ENCODE data around the gene TMEM191C. TPM values are rescaled to one million over a fixed set of nuclear protein-coding genes. Genes with fewer than 3 reads are reported as not detected.

Gene TMEM191C
- total and polyA plus RNA-seq, 2 donors (not counting 1 experiment from before 2014, with no cell fraction given): 5.0 to 5.8 TPM

- no peaks in the 10 kb centered on the region for H3K9me3 Mint-ChIP-seq (ENCODE audit: insufficient read depth)
- WGBS (ENCODE audit: insufficient coverage): 93% methylated on average over 20 of the region's 22 CpGs
- peaks cover 9% of the 10 kb centered on the region for H4K20me1 ChIP-seq (ENCODE audit: control insufficient read depth, insufficient read depth, low read length, poor library complexity, severe bottlenecking)
- H3K4me2 ChIP-seq (replicated peaks; ENCODE audit: low read depth, low read length, poor library complexity, severe bottlenecking): no peak overlapping the region
- ChIA-PET CTCF (no interaction called here), POLR2A (no interaction called here)
- H3K4me3 ChIP-seq (ENCODE audit: control extremely low read depth in 1 of 5, extremely low read depth in 1 of 5, insufficient read depth in 1 of 5, low read depth in 2 of 5, low read length in 4 of 5): no peak overlapping the region
- no peaks in the 10 kb centered on the region for H3K4me1 ChIP-seq (ENCODE audit: control insufficient read depth in 2 of 2, insufficient read depth in 2 of 2, low read length in 2 of 2)
- H3K27me3 ChIP-seq (replicated peaks in 1 of 4; ENCODE audit: control extremely low read depth in 1 of 4, control insufficient read depth in 3 of 4, insufficient read depth in 4 of 4, low read length in 3 of 4): no peaks in the 10 kb centered on the region
- H3K9me3 ChIP-seq (ENCODE audit: control extremely low read depth in 1 of 3, control insufficient read depth in 2 of 3, insufficient read depth in 1 of 3, low read length in 2 of 3): no peaks in the 10 kb centered on the region
- H3K27me3 Mint-ChIP-seq: no peaks in the 10 kb centered on the region
- H3K79me2 ChIP-seq (ENCODE audit: control insufficient read depth, insufficient read depth, low read length): no peaks in the 10 kb centered on the region
- no peaks in the 10 kb centered on the region for H3K4me1 Mint-ChIP-seq
- H3K9ac ChIP-seq (ENCODE audit: low read length): no peak overlapping the region
- no peak overlapping the region for H3K27ac Mint-ChIP-seq
- DNase-seq (no peak), ATAC-seq (ENCODE audit: low read depth) (no peak)
- H3K36me3 ChIP-seq (replicated peaks in 1 of 2; ENCODE audit: control extremely low read depth in 1 of 2, control insufficient read depth in 1 of 2, extremely low read depth in 1 of 2, insufficient read depth in 2 of 2, low read length in 1 of 2): peaks cover 0 to 27% of the 10 kb centered on the region in 2 experiments
- intact Hi-C loops (cut with micrococcal nuclease): no loop called here
- no peak for TF ChIP-seq CTCF (IDR thresholded peaks at IDR 0.05)
- no peak for TF ChIP-seq EZH2 (IDR thresholded peaks at IDR 0.05; ENCODE audit: borderline replicate concordance, insufficient read depth, low read depth, low read length, poor library complexity, severe bottlenecking)
- no peak overlapping the region for H2AFZ ChIP-seq (ENCODE audit: insufficient read depth, low read depth, low read length, poor library complexity, severe bottlenecking)
- no peak overlapping the region for H3K27ac ChIP-seq (ENCODE audit: low read length in 2 of 2)
- H3K4me3 Mint-ChIP-seq: no peak overlapping the region
Observed at GRCh38 chr22:21447694-21448402, 19.3 kb upstream of the TMEM191C start.

- CTCF ChIA-PET: no interaction called here
- H3K4me1 Mint-ChIP-seq: no peaks in the 10 kb centered on the region
- no peaks in the 10 kb centered on the region for H3K27me3 Mint-ChIP-seq
- DNase-seq (no peak), ATAC-seq (ENCODE audit: low read depth) (no peak)
- Histone ChIP-seq H3K79me2 (ENCODE audit: control insufficient read depth, insufficient read depth, low read length) (no peaks in the 10 kb centered on the region), H3K36me3 (replicated peaks in 1 of 2; ENCODE audit: control extremely low read depth in 1 of 2, control insufficient read depth in 1 of 2, extremely low read depth in 1 of 2, insufficient read depth in 2 of 2, low read length in 1 of 2) (peaks cover 0 to 21% of the 10 kb centered on the region in 2 experiments), H2AFZ (ENCODE audit: insufficient read depth, low read depth, low read length, poor library complexity, severe bottlenecking) (no peak overlapping the region), H3K9me3 (ENCODE audit: control extremely low read depth in 1 of 3, control insufficient read depth in 2 of 3, insufficient read depth in 1 of 3, low read length in 2 of 3) (no peaks in the 10 kb centered on the region), H3K4me1 (ENCODE audit: control insufficient read depth in 2 of 2, insufficient read depth in 2 of 2, low read length in 2 of 2) (no peaks in the 10 kb centered on the region), H3K4me3 (ENCODE audit: control extremely low read depth in 1 of 5, extremely low read depth in 1 of 5, insufficient read depth in 1 of 5, low read depth in 2 of 5, low read length in 4 of 5) (no peak overlapping the region), H4K20me1 (ENCODE audit: control insufficient read depth, insufficient read depth, low read length, poor library complexity, severe bottlenecking) (peaks cover 5% of the 10 kb centered on the region), H3K27ac (ENCODE audit: low read length in 2 of 2) (no peak overlapping the region), H3K27me3 (replicated peaks in 1 of 4; ENCODE audit: control extremely low read depth in 1 of 4, control insufficient read depth in 3 of 4, insufficient read depth in 4 of 4, low read length in 3 of 4) (no peaks in the 10 kb centered on the region), H3K9ac (ENCODE audit: low read length) (no peak overlapping the region), H3K4me2 (replicated peaks; ENCODE audit: low read depth, low read length, poor library complexity, severe bottlenecking) (no peak overlapping the region)
- 97% methylated on average over 16 of the region's 23 CpGs for WGBS (ENCODE audit: insufficient coverage)
- TF ChIP-seq EZH2 (IDR thresholded peaks at IDR 0.05; ENCODE audit: borderline replicate concordance, insufficient read depth, low read depth, low read length, poor library complexity, severe bottlenecking) (no peak), CTCF (IDR thresholded peaks at IDR 0.05) (no peak)
- no peak overlapping the region for H3K27ac Mint-ChIP-seq
- intact Hi-C loops (cut with micrococcal nuclease): no loop called here
- H3K4me3 Mint-ChIP-seq: no peak overlapping the region
- POLR2A ChIA-PET: no interaction called here
- no peaks in the 10 kb centered on the region for H3K9me3 Mint-ChIP-seq (ENCODE audit: insufficient read depth)
Observed at GRCh38 chr22:21448627-21449416, 18.4 kb upstream of the TMEM191C start.

Data from B cell (primary cell).